Astrocyte (in vitro differentiated cells and primary cell): Measurements from ENCODE around the gene ANTXR2. TPM values are rescaled to one million over a fixed set of nuclear protein-coding genes. Genes with fewer than 3 reads are reported as not detected.
A peak's percentile ranks its signal among the peaks of the same experiment; 100 is the strongest.

Experiments used
- DNase-seq: peaks from one replicate; pipeline ENCODE4 v3.0.0-alpha.2; 2010; ENCODE audit warnings: low read depth
- FAIRE-seq: peaks from 2 replicates; lab custom pipeline; 2011; peaks lifted over from hg19 to GRCh38; lab: Jason Lieb, UNC
- H2AFZ ChIP-seq: 2 replicates; pipeline ENCODE4 v1.6.0; 2012; ENCODE audit warnings: low read depth, low read length, inconsistent platforms
- H3K27ac ChIP-seq: 2 replicates; pipeline ENCODE4 v1.5.1; 2011; ENCODE audit warnings: low read depth, low read length, inconsistent platforms
- H3K27me3 ChIP-seq: 2 replicates; pipeline ENCODE4 v1.6.0; 2011; ENCODE audit warnings: low read length, inconsistent platforms; ENCODE audit not compliant: insufficient read depth
- H3K36me3 ChIP-seq: 2 replicates; pipeline ENCODE4 v1.5.1; 2011; ENCODE audit warnings: low read length, inconsistent platforms; ENCODE audit not compliant: insufficient read depth
- H3K4me1 ChIP-seq: 2 replicates; pipeline ENCODE4 v1.5.1; 2011; ENCODE audit warnings: low read length, inconsistent platforms; ENCODE audit not compliant: insufficient read depth
- H3K4me2 ChIP-seq: 2 replicates; pipeline ENCODE4 v1.6.0; 2012; ENCODE audit warnings: low read length, inconsistent platforms
- H3K4me3 ChIP-seq: 2 replicates; pipeline ENCODE4 v1.5.1; 2011; ENCODE audit warnings: low read depth, mild to moderate bottlenecking, low read length, inconsistent platforms; ENCODE audit not compliant: insufficient read depth
- H3K79me2 ChIP-seq: 2 replicates; pipeline ENCODE4 v1.6.0; 2012; ENCODE audit warnings: mild to moderate bottlenecking, low read length, inconsistent platforms; ENCODE audit not compliant: insufficient read depth
- H3K9ac ChIP-seq: 2 replicates; pipeline ENCODE4 v1.6.0; 2012; ENCODE audit warnings: mild to moderate bottlenecking, low read length, inconsistent platforms
- H3K9me3 ChIP-seq: 2 replicates; pipeline ENCODE4 v1.5.1; 2012; ENCODE audit warnings: low read depth, mild to moderate bottlenecking, low read length, inconsistent platforms; ENCODE audit not compliant: insufficient read depth
- H4K20me1 ChIP-seq: 2 replicates; pipeline ENCODE4 v1.6.0; 2012; ENCODE audit warnings: low read length, inconsistent platforms; ENCODE audit not compliant: insufficient read depth
- H3K27ac Mint-ChIP-seq: one replicate; pipeline ENCODE4 v1.8.0; 2021; ENCODE audit warnings: mild to moderate bottlenecking, mixed read lengths; ENCODE audit not compliant: unreplicated experiment
- H3K27me3 Mint-ChIP-seq: one replicate; pipeline ENCODE4 v1.8.0; 2021; ENCODE audit warnings: low read depth, mixed read lengths; ENCODE audit not compliant: unreplicated experiment
- H3K36me3 Mint-ChIP-seq: one replicate; pipeline ENCODE4 v1.8.0; 2021; ENCODE audit warnings: low read depth, mixed read lengths; ENCODE audit not compliant: unreplicated experiment
- H3K4me1 Mint-ChIP-seq: one replicate; pipeline ENCODE4 v1.8.0; 2021; ENCODE audit warnings: low read depth, mixed read lengths; ENCODE audit not compliant: unreplicated experiment
- H3K4me3 Mint-ChIP-seq: one replicate; pipeline ENCODE4 v1.8.0; 2021; ENCODE audit warnings: mild to moderate bottlenecking, moderate library complexity, mixed read lengths; ENCODE audit not compliant: unreplicated experiment
- H3K9me3 Mint-ChIP-seq: one replicate; pipeline ENCODE4 v1.8.0; 2021; ENCODE audit warnings: mild to moderate bottlenecking, mixed read lengths; ENCODE audit not compliant: unreplicated experiment
- EZH2 ChIP-seq: IDR thresholded peaks from 2 replicates; pipeline ENCODE4 v1.6.1; 2012; ENCODE audit warnings: mild to moderate bottlenecking, low read length, inconsistent platforms; ENCODE audit not compliant: insufficient read depth
- total RNA-seq: library from RNA; stranded (reverse); gene quantifications from 2 replicates; pipeline ENCODE4 v1.2.1, GENCODE V29; 2021
- TF ChIP-seq, protein P1 (sequence below): IDR thresholded peaks from 2 replicates; pipeline ENCODE4 v1.5.1; 2011; ENCODE audit warnings: low read depth, mild to moderate bottlenecking, inconsistent platforms, low read length, moderate library complexity; ENCODE audit not compliant: insufficient read depth

Gene ANTXR2
- total RNA-seq, 1 donor from 2014 or later = 34.7 TPM

DNA sequence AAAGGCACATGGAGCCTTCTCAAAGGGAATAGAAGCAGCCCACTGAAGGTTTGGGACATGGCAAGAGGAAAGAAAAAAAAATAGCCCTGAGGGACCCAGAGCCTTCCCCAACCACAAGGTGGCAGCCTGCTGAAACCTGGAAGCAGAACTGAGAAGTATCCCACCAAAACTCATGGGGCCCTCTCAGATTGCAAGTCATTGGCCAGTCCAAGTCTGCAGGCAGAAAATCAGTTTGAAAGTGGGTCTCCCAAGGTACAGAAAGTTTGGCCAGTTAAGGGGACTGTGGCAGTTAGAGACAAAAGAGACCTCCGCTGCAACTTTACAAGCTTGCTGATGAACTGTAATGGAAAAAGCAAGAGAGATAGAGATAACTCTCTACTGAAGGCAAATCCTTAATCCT is 155.8 kb downstream of the ANTXR2 start:
- Histone ChIP-seq H3K9me3 (no peaks in the 10 kb centered on the region), H4K20me1 (peaks cover 3% of the 10 kb centered on the region), H3K36me3 (peaks cover 2% of the 10 kb centered on the region), H3K4me1 (peaks cover 5% of the 10 kb centered on the region), H3K9ac (no peak overlapping the region), H3K4me3 (no peak overlapping the region), H2AFZ (no peak overlapping the region), H3K27me3 (no peaks in the 10 kb centered on the region), H3K4me2 (no peak overlapping the region), H3K79me2 (no peaks in the 10 kb centered on the region), H3K27ac (no peak overlapping the region)
- no peak overlapping the region for H3K27ac Mint-ChIP-seq
- H3K4me3 Mint-ChIP-seq = no peak overlapping the region
- TF ChIP-seq, protein P1, sequence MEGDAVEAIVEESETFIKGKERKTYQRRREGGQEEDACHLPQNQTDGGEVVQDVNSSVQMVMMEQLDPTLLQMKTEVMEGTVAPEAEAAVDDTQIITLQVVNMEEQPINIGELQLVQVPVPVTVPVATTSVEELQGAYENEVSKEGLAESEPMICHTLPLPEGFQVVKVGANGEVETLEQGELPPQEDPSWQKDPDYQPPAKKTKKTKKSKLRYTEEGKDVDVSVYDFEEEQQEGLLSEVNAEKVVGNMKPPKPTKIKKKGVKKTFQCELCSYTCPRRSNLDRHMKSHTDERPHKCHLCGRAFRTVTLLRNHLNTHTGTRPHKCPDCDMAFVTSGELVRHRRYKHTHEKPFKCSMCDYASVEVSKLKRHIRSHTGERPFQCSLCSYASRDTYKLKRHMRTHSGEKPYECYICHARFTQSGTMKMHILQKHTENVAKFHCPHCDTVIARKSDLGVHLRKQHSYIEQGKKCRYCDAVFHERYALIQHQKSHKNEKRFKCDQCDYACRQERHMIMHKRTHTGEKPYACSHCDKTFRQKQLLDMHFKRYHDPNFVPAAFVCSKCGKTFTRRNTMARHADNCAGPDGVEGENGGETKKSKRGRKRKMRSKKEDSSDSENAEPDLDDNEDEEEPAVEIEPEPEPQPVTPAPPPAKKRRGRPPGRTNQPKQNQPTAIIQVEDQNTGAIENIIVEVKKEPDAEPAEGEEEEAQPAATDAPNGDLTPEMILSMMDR = peak; percentile 60
- no peak for TF ChIP-seq EZH2
- peaks cover 3% of the 10 kb centered on the region for H3K4me1 Mint-ChIP-seq
- no peak for FAIRE-seq
- H3K27me3 Mint-ChIP-seq = peaks cover 5% of the 10 kb centered on the region
- no peaks in the 10 kb centered on the region for H3K36me3 Mint-ChIP-seq
- peak; percentile 15 for DNase-seq
- H3K9me3 Mint-ChIP-seq = no peaks in the 10 kb centered on the region

DNA sequence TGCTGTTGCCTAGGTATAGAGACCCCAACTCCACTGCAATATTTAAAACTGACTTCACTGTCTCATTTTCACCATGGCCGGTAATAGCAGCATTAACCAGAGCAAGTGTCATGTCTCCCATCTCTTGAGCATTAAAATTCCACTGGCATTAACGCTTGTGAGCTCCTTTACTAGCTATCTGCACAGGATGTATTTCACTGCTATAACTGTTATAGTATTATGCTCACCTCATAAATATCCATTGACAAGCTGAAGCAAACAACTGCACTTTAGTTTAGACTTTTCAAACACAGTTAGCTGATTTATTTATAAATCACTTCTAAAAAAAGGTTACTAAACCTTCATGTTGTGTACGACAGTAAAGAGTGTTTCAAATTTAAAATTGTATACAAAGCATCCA is 157.8 kb downstream of the ANTXR2 start:
- no peaks in the 10 kb centered on the region for H3K27me3 ChIP-seq
- H4K20me1 ChIP-seq = peaks cover 3% of the 10 kb centered on the region
- TF ChIP-seq, protein P1 = no peak
- TF ChIP-seq EZH2 = no peak
- FAIRE-seq = no peak
- DNase-seq = no peak
- H3K27ac ChIP-seq = no peak overlapping the region
- H3K9me3 Mint-ChIP-seq = no peaks in the 10 kb centered on the region
- no peak overlapping the region for H3K4me3 ChIP-seq
- H3K4me3 Mint-ChIP-seq = no peak overlapping the region
- peaks cover 3% of the 10 kb centered on the region for H3K4me1 Mint-ChIP-seq
- H3K27ac Mint-ChIP-seq = no peak overlapping the region
- no peak overlapping the region for H3K9ac ChIP-seq
- H3K9me3 ChIP-seq = no peaks in the 10 kb centered on the region
- peaks cover 5% of the 10 kb centered on the region for H3K4me1 ChIP-seq
- no peaks in the 10 kb centered on the region for H3K79me2 ChIP-seq
- H3K36me3 Mint-ChIP-seq = no peaks in the 10 kb centered on the region
- H2AFZ ChIP-seq = no peak overlapping the region
- peaks cover 5% of the 10 kb centered on the region for H3K27me3 Mint-ChIP-seq
- H3K36me3 ChIP-seq = peaks cover 2% of the 10 kb centered on the region
- no peak overlapping the region for H3K4me2 ChIP-seq

DNA sequence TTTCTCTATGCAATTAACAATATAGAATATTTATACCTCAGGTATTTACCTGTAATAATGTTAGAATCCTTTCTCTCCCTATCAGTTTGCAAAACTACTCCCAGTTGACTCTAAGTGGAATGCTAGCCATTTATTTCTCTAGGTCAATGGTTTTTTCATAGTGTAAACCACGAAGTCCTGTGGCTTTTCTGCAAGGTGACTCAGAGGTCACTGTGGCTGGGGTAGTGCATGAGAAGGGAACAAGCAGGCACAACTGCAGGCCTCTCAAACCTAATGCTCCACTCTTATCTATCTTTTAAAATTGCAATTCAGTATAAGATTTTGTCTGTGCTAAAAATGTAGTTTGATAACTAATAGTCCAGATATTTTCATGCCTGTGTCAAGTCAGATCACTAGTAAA is 159.4 kb downstream of the ANTXR2 start:
- no peaks in the 10 kb centered on the region for H3K27me3 ChIP-seq
- no peaks in the 10 kb centered on the region for H3K79me2 ChIP-seq
- H3K4me3 ChIP-seq = no peak overlapping the region
- H3K9me3 Mint-ChIP-seq = no peaks in the 10 kb centered on the region
- peak; percentile 84 for DNase-seq
- H2AFZ ChIP-seq = no peak overlapping the region
- no peaks in the 10 kb centered on the region for H3K36me3 Mint-ChIP-seq
- peaks cover 3% of the 10 kb centered on the region for H3K4me1 Mint-ChIP-seq
- FAIRE-seq = no peak
- no peaks in the 10 kb centered on the region for H3K36me3 ChIP-seq
- H3K4me3 Mint-ChIP-seq = no peak overlapping the region
- H3K27ac ChIP-seq = no peak overlapping the region
- H3K4me1 ChIP-seq = peaks cover 5% of the 10 kb centered on the region
- peaks cover 5% of the 10 kb centered on the region for H3K27me3 Mint-ChIP-seq
- no peak overlapping the region for H3K9ac ChIP-seq
- H3K4me2 ChIP-seq = no peak overlapping the region
- no peak for TF ChIP-seq EZH2
- TF ChIP-seq, protein P1 = no peak
- no peak overlapping the region for H3K27ac Mint-ChIP-seq
- H4K20me1 ChIP-seq = peaks cover 3% of the 10 kb centered on the region
- H3K9me3 ChIP-seq = no peaks in the 10 kb centered on the region
